Memory B cell (primary cell): Measurements from ENCODE around the gene FAM149A.

Experiments
- ATAC-seq: fragments of 150-1000 bp; cut with Tn5 transposase; 2 replicates; pipeline ENCODE4 v1.10.0; 2021; ENCODE audit warnings: low read depth, mild to moderate bottlenecking, moderate library complexity
- DNase-seq, 2 donors: peaks; one replicate each; pipeline ENCODE4 v3.0.0; 2022; ENCODE audit warnings: low spot score in 2 of 2
- H3K27ac Mint-ChIP-seq: one replicate; pipeline ENCODE4 v1.8.0; 2022; ENCODE audit warnings: mild to moderate bottlenecking, moderate library complexity, mixed read lengths
- H3K27me3 Mint-ChIP-seq: one replicate; pipeline ENCODE4 v1.8.0; 2022; ENCODE audit warnings: mixed read lengths
- H3K36me3 Mint-ChIP-seq: one replicate; pipeline ENCODE4 v1.8.0; 2022; ENCODE audit warnings: mild to moderate bottlenecking, mixed read lengths
- H3K4me1 Mint-ChIP-seq: one replicate; pipeline ENCODE4 v1.8.0; 2022; ENCODE audit warnings: mixed read lengths
- H3K4me3 Mint-ChIP-seq: one replicate; pipeline ENCODE4 v1.8.0; 2022; ENCODE audit warnings: mild to moderate bottlenecking, moderate library complexity, mixed read lengths
- H3K9me3 Mint-ChIP-seq: one replicate; pipeline ENCODE4 v1.8.0; 2022; ENCODE audit warnings: mixed read lengths

FAM149A gene

GRCh38 chr4:186104114-186104889 lies at the start of gene FAM149A:
TSS of gene FAM149A (plus strand) at chr4:186104704.
- H3K27ac Mint-ChIP-seq, result no peak within 1 kb of the TSS
- peaks cover 11% of the 10 kb centered on the region for H3K4me1 Mint-ChIP-seq
- H3K9me3 Mint-ChIP-seq, result peaks cover 2% of the 10 kb centered on the region
- H3K27me3 Mint-ChIP-seq, result peaks cover 26% of the 10 kb centered on the region
- DNase-seq (peak; percentile 39 to 49), ATAC-seq (peak; percentile 93)
- no peaks in the 10 kb centered on the region for H3K36me3 Mint-ChIP-seq
- peak within 1 kb of the TSS; percentile 76 for H3K4me3 Mint-ChIP-seq

GRCh38 chr4:186058253-186058979 lies 46.1 kb upstream of the FAM149A start:
- peaks cover 9% of the 10 kb centered on the region for H3K9me3 Mint-ChIP-seq
- H3K4me3 Mint-ChIP-seq, result peak overlapping the region; percentile 62
- ATAC-seq (peak; percentile 97), DNase-seq (peak; percentile 14 to 18)
- H3K4me1 Mint-ChIP-seq, result peaks cover 15% of the 10 kb centered on the region
- peak overlapping the region; percentile 4 for H3K27ac Mint-ChIP-seq
- peaks cover 23% of the 10 kb centered on the region for H3K27me3 Mint-ChIP-seq
- H3K36me3 Mint-ChIP-seq, result peaks cover 4% of the 10 kb centered on the region

- peaks cover 15% of the 10 kb centered on the region for H3K4me1 Mint-ChIP-seq
- peaks cover 4% of the 10 kb centered on the region for H3K36me3 Mint-ChIP-seq
- H3K9me3 Mint-ChIP-seq, result peaks cover 9% of the 10 kb centered on the region
- no peak for DNase-seq
- peaks cover 26% of the 10 kb centered on the region for H3K27me3 Mint-ChIP-seq
- ATAC-seq, result no peak
- H3K27ac Mint-ChIP-seq, result no peak overlapping the region
- H3K4me3 Mint-ChIP-seq, result peak overlapping the region; percentile 62
These were observed 45.6 kb upstream of the FAM149A start for GRCh38 chr4:186058980-186059316.

GRCh38 chr4:186061921-186062320 lies 42.6 kb upstream of the FAM149A start:
- ATAC-seq, result no peak
- peaks cover 28% of the 10 kb centered on the region for H3K27me3 Mint-ChIP-seq
- H3K9me3 Mint-ChIP-seq, result peaks cover 9% of the 10 kb centered on the region
- no peak overlapping the region for H3K27ac Mint-ChIP-seq
- peaks cover 15% of the 10 kb centered on the region for H3K4me1 Mint-ChIP-seq
- H3K4me3 Mint-ChIP-seq, result no peak overlapping the region
- H3K36me3 Mint-ChIP-seq, result peaks cover 4% of the 10 kb centered on the region
- no peak for DNase-seq

GRCh38 chr4:186067757-186068385 lies 36.6 kb upstream of the FAM149A start:
- peaks cover 11% of the 10 kb centered on the region for H3K4me1 Mint-ChIP-seq
- H3K4me3 Mint-ChIP-seq, result no peak overlapping the region
- peak; percentile 60 for ATAC-seq
- DNase-seq, result peak in 1 of 2 donors; percentile 16
- H3K36me3 Mint-ChIP-seq, result no peaks in the 10 kb centered on the region
- H3K27ac Mint-ChIP-seq, result no peak overlapping the region
- peaks cover 17% of the 10 kb centered on the region for H3K27me3 Mint-ChIP-seq
- no peaks in the 10 kb centered on the region for H3K9me3 Mint-ChIP-seq

- H3K27me3 Mint-ChIP-seq, result peaks cover 16% of the 10 kb centered on the region
- no peaks in the 10 kb centered on the region for H3K9me3 Mint-ChIP-seq
- no peak for ATAC-seq
- DNase-seq, result no peak
- no peaks in the 10 kb centered on the region for H3K36me3 Mint-ChIP-seq
- no peak within 1 kb of the TSS for H3K27ac Mint-ChIP-seq
- H3K4me3 Mint-ChIP-seq, result peak within 1 kb of the TSS; percentile 52
- H3K4me1 Mint-ChIP-seq, result peaks cover 11% of the 10 kb centered on the region
These were observed 35.7 kb upstream of the FAM149A start, which contains the start of gene TLR3 for GRCh38 chr4:186068581-186069348. TSS of gene TLR3 (plus strand) at chr4:186069156. CDS start at chr4:186076620, 7,464 bp downstream.

- Mint-ChIP-seq H3K4me3 (no peak overlapping the region), H3K27me3 (peaks cover 14% of the 10 kb centered on the region), H3K27ac (no peak overlapping the region)
These were observed 34.8 kb upstream of the FAM149A start for GRCh38 chr4:186069729-186070128.

GRCh38 chr4:186072516-186072915 lies 32.0 kb upstream of the FAM149A start:
- Mint-ChIP-seq H3K4me1 (peaks cover 11% of the 10 kb centered on the region), H3K4me3 (no peak overlapping the region), H3K27me3 (peaks cover 8% of the 10 kb centered on the region), H3K36me3 (no peaks in the 10 kb centered on the region), H3K27ac (no peak overlapping the region), H3K9me3 (no peaks in the 10 kb centered on the region)
- DNase-seq (no peak), ATAC-seq (no peak)

More at GRCh38 chr4:186069729-186070128, 34.8 kb upstream of the FAM149A start:
- no peak for DNase-seq
- ATAC-seq, result no peak
- Mint-ChIP-seq H3K36me3 (no peaks in the 10 kb centered on the region), H3K4me1 (peaks cover 11% of the 10 kb centered on the region), H3K9me3 (no peaks in the 10 kb centered on the region)

GRCh38 chr4:186074189-186074588 lies 30.3 kb upstream of the FAM149A start:
- no peaks in the 10 kb centered on the region for H3K9me3 Mint-ChIP-seq
- peaks cover 5% of the 10 kb centered on the region for H3K4me1 Mint-ChIP-seq
- DNase-seq, result no peak
- ATAC-seq, result no peak
- peaks cover 9% of the 10 kb centered on the region for H3K27me3 Mint-ChIP-seq
- no peak overlapping the region for H3K4me3 Mint-ChIP-seq
- H3K36me3 Mint-ChIP-seq, result no peaks in the 10 kb centered on the region
- no peak overlapping the region for H3K27ac Mint-ChIP-seq

GRCh38 chr4:186078981-186079638 lies 25.4 kb upstream of the FAM149A start:
- no peaks in the 10 kb centered on the region for H3K4me1 Mint-ChIP-seq
- H3K9me3 Mint-ChIP-seq, result no peaks in the 10 kb centered on the region
- DNase-seq (no peak), ATAC-seq (no peak)
- no peak overlapping the region for H3K27ac Mint-ChIP-seq
- no peaks in the 10 kb centered on the region for H3K36me3 Mint-ChIP-seq
- peaks cover 15% of the 10 kb centered on the region for H3K27me3 Mint-ChIP-seq
- H3K4me3 Mint-ChIP-seq, result no peak overlapping the region

- no peaks in the 10 kb centered on the region for H3K36me3 Mint-ChIP-seq
These were observed 24.8 kb upstream of the FAM149A start for GRCh38 chr4:186079694-186080093.

GRCh38 chr4:186081202-186081807 lies 23.2 kb upstream of the FAM149A start:
- no peaks in the 10 kb centered on the region for H3K9me3 Mint-ChIP-seq

More at GRCh38 chr4:186079694-186080093, 24.8 kb upstream of the FAM149A start:
- Mint-ChIP-seq H3K9me3 (no peaks in the 10 kb centered on the region), H3K4me1 (no peaks in the 10 kb centered on the region), H3K27ac (no peak overlapping the region), H3K4me3 (no peak overlapping the region), H3K27me3 (peaks cover 15% of the 10 kb centered on the region)
- no peak for DNase-seq
- ATAC-seq, result no peak

GRCh38 chr4:186082221-186082620 lies 22.3 kb upstream of the FAM149A start:
- H3K27ac Mint-ChIP-seq, result no peak overlapping the region
- H3K4me1 Mint-ChIP-seq, result no peaks in the 10 kb centered on the region

More at GRCh38 chr4:186081202-186081807, 23.2 kb upstream of the FAM149A start:
- ATAC-seq (no peak), DNase-seq (no peak)
- Mint-ChIP-seq H3K4me1 (no peaks in the 10 kb centered on the region), H3K36me3 (no peaks in the 10 kb centered on the region), H3K4me3 (no peak overlapping the region), H3K27me3 (peaks cover 14% of the 10 kb centered on the region), H3K27ac (no peak overlapping the region)

More at GRCh38 chr4:186082221-186082620, 22.3 kb upstream of the FAM149A start:
- H3K9me3 Mint-ChIP-seq, result no peaks in the 10 kb centered on the region
- H3K27me3 Mint-ChIP-seq, result peaks cover 14% of the 10 kb centered on the region
- no peaks in the 10 kb centered on the region for H3K36me3 Mint-ChIP-seq
- DNase-seq (no peak), ATAC-seq (no peak)
- H3K4me3 Mint-ChIP-seq, result no peak overlapping the region
